Measurements from ENCODE around the gene GOLGA6B. TPM values are rescaled to one million over a fixed set of nuclear protein-coding genes. Genes with fewer than 3 reads are reported as not detected.
"Not testable (repeated sequence)": the region's sequence is repeated elsewhere in the genome, so short reads cannot be mapped to it uniquely, and the experiment has no call there.

The GOLGA6B gene, protein sequence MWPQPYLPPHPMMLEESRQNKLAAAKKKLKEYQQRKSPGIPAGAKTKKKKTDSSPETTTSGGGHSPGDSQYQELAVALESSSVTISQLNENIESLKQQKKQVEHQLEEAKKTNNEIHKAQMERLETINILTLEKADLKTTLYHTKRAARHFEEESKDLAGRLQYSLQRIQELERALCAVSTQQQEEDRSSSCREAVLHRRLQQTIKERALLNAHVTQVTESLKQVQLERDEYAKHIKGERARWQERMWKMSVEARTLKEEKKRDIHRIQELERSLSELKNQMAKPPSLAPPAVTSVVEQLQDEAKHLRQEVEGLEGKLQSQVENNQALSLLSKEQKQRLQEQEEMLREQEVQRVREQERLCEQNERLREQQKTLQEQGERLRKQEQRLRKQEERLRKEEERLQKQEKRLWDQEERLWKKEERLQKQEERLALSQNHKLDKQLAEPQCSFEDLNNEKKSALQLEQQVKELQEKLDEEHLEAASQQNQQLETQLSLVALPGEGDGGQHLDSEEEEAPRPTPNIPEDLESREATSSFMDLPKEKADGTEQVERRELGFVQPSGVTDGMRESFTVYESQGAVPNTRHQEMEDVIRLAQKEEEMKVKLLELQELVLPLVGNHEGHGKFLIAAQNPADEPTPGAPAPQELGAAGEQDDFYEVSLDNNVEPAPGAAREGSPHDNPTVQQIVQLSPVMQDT
- polyA plus RNA-seq (2013, experiment 1 of 2): not detected
- polyA plus RNA-seq (2013, experiment 2 of 2): not detected

DNA sequence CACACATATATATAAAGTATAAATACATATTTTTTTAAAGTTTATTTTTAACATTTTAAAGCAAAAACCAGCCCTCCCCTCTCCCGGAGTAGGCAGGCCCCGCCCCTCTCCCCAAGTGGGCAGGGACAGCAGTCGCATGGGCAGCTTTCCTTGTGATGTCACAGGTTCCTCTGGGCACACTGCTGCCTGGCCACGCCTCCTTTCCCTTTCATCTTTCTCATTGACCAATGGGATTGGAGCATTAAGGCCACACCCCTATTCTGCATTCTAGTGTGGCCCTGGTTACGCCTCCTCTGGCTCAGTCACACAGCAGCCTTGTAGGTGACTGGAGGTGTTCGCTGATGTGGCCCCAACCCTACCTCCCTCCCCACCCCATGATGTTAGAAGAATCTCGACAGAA is at the start of gene GOLGA6B:
Gene GOLGA6B (plus strand): TSS at position 301 of the 400 bp plus-strand sequence. CDS start 41 bp downstream, at position 342.
- not testable (repeated sequence) for H3K14ac ChIP-seq (ENCODE audit: low read length in 2 of 2); H2BK12ac ChIP-seq (ENCODE audit: low read length in 2 of 2); H2BK5ac ChIP-seq (ENCODE audit: low read depth, low read length, poor library complexity, severe bottlenecking); H3K36me3 ChIP-seq (ENCODE audit: control insufficient read depth in 1 of 2, insufficient read depth in 2 of 2, low read depth in 1 of 2, low read length in 2 of 2); H3K79me1 ChIP-seq (replicated peaks; ENCODE audit: low read length, poor library complexity, severe bottlenecking); H3K9me3 ChIP-seq (ENCODE audit: control insufficient read depth, low read length); H3K4me2 ChIP-seq (ENCODE audit: low read length, poor library complexity, severe bottlenecking); H3K4me1 ChIP-seq (ENCODE audit: control insufficient read depth, insufficient read depth, low read depth, low read length); DNase-seq; H4K91ac ChIP-seq (ENCODE audit: low read length); H3K4me3 ChIP-seq (ENCODE audit: insufficient read depth in 1 of 2, low read depth in 1 of 2, low read length in 2 of 2); H2BK15ac ChIP-seq (ENCODE audit: low read depth, poor library complexity, severe bottlenecking); H2AK5ac ChIP-seq (ENCODE audit: low read length, severe bottlenecking); H3K4ac ChIP-seq (ENCODE audit: low read depth in 1 of 2, low read length in 2 of 2); H3K27me3 ChIP-seq (ENCODE audit: control insufficient read depth in 1 of 2, insufficient read depth in 1 of 2, low read length in 2 of 2); H3K27ac ChIP-seq (ENCODE audit: low read length, poor library complexity, severe bottlenecking); H2AFZ ChIP-seq (ENCODE audit: low read depth, low read length); H3K23ac ChIP-seq (ENCODE audit: low read length in 2 of 2); H2BK120ac ChIP-seq (ENCODE audit: low read depth, low read length); H4K8ac ChIP-seq (ENCODE audit: low read length); H3K18ac ChIP-seq (ENCODE audit: low read depth in 1 of 2, low read length in 2 of 2); H3K9ac ChIP-seq (ENCODE audit: low read length)
- WGBS: no CpG with 5 or more reads among the region's 7 CpGs

DNA sequence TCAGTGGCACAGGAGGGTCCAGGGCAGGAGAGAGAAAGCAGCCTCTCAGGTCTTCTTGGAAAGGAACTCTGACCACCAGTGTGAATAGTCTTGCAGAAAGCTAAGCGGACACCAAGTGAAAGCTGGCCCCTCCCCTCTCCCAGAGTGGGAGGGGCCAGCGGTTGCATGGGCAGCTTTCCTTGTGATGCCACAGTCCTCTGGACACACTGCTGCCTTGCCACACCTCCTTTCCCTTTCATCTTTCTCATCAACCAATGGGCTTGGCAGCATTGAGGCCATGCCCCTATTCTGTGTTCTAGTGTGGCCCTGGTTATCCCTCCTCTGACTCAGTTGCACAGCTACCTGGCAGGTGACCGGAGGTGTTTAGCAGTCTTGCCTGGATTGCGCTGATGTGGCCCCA is 49.7 kb upstream of the GOLGA6B start:
- no peak overlapping the region for H3K27ac ChIP-seq (ENCODE audit: low read length, poor library complexity, severe bottlenecking)
- no peak overlapping the region for H4K91ac ChIP-seq (ENCODE audit: low read length)
- H2AK5ac ChIP-seq (ENCODE audit: low read length, severe bottlenecking): no peak overlapping the region
- no peak overlapping the region for H3K18ac ChIP-seq (ENCODE audit: low read depth in 1 of 2, low read length in 2 of 2)
- no peak overlapping the region for H3K14ac ChIP-seq (ENCODE audit: low read length in 2 of 2)
- H3K23ac ChIP-seq (ENCODE audit: low read length in 2 of 2): no peak overlapping the region
- H4K8ac ChIP-seq (ENCODE audit: low read length): no peak overlapping the region
- H3K4me3 ChIP-seq (ENCODE audit: insufficient read depth in 1 of 2, low read depth in 1 of 2, low read length in 2 of 2): no peak overlapping the region
- no peak overlapping the region for H2BK12ac ChIP-seq (ENCODE audit: low read length in 2 of 2)
- H2BK5ac ChIP-seq (ENCODE audit: low read depth, low read length, poor library complexity, severe bottlenecking): no peak overlapping the region
- no peak overlapping the region for H2AFZ ChIP-seq (ENCODE audit: low read depth, low read length)
- no peak overlapping the region for H3K9ac ChIP-seq (ENCODE audit: low read length)
- no peak overlapping the region for H3K4me2 ChIP-seq (ENCODE audit: low read length, poor library complexity, severe bottlenecking)
- H3K79me1 ChIP-seq (replicated peaks; ENCODE audit: low read length, poor library complexity, severe bottlenecking): no peaks in the 10 kb centered on the region
- no peak overlapping the region for H2BK120ac ChIP-seq (ENCODE audit: low read depth, low read length)
- H3K27me3 ChIP-seq (ENCODE audit: control insufficient read depth in 1 of 2, insufficient read depth in 1 of 2, low read length in 2 of 2): peaks cover 3 to 5% of the 10 kb centered on the region in 2 experiments
- WGBS: 77% methylated on average over 4 of the region's 4 CpGs
- no peaks in the 10 kb centered on the region for H3K4me1 ChIP-seq (ENCODE audit: control insufficient read depth, insufficient read depth, low read depth, low read length)
- H3K9me3 ChIP-seq (ENCODE audit: control insufficient read depth, low read length): no peaks in the 10 kb centered on the region
- peak; percentile 39 for DNase-seq
- no peak overlapping the region for H2BK15ac ChIP-seq (ENCODE audit: low read depth, poor library complexity, severe bottlenecking)
- H3K36me3 ChIP-seq (ENCODE audit: control insufficient read depth in 1 of 2, insufficient read depth in 2 of 2, low read depth in 1 of 2, low read length in 2 of 2): peaks cover 0 to 7% of the 10 kb centered on the region in 2 experiments
- H3K4ac ChIP-seq (ENCODE audit: low read depth in 1 of 2, low read length in 2 of 2): no peak overlapping the region

DNA sequence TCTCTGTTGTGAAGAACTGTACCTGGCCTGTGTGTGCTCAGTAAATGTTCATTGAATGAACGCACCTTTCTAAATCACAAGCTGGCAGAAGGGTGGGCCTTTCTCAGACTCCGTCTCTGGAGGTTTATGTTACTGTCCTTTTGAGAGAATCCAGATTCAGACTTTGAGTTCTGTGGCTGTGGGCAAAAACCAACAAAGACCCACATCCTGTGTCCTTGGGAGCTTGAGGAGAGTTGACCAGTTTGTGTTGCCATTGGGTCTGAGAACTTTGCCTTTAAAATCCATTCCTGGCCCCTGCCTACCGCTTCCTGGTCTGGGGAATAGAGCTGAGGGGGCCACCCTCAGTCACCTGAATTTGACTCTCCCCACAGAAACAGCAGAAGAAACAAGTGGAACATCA is 46.4 kb upstream of the GOLGA6B start:
- 87% methylated on average over 3 of the region's 3 CpGs for WGBS
- H3K27me3 ChIP-seq (ENCODE audit: control insufficient read depth in 1 of 2, insufficient read depth in 1 of 2, low read length in 2 of 2): peaks cover 5 to 12% of the 10 kb centered on the region in 2 experiments
- not testable (repeated sequence) for H3K18ac ChIP-seq (ENCODE audit: low read depth in 1 of 2, low read length in 2 of 2); H3K9ac ChIP-seq (ENCODE audit: low read length); H3K4me2 ChIP-seq (ENCODE audit: low read length, poor library complexity, severe bottlenecking); H2BK5ac ChIP-seq (ENCODE audit: low read depth, low read length, poor library complexity, severe bottlenecking); H2BK12ac ChIP-seq (ENCODE audit: low read length in 2 of 2); H3K4me3 ChIP-seq (ENCODE audit: insufficient read depth in 1 of 2, low read depth in 1 of 2, low read length in 2 of 2); H2AFZ ChIP-seq (ENCODE audit: low read depth, low read length); H2BK120ac ChIP-seq (ENCODE audit: low read depth, low read length); H3K14ac ChIP-seq (ENCODE audit: low read length in 2 of 2); H3K4me1 ChIP-seq (ENCODE audit: control insufficient read depth, insufficient read depth, low read depth, low read length); H3K79me1 ChIP-seq (replicated peaks; ENCODE audit: low read length, poor library complexity, severe bottlenecking); DNase-seq; H3K4ac ChIP-seq (ENCODE audit: low read depth in 1 of 2, low read length in 2 of 2); H3K9me3 ChIP-seq (ENCODE audit: control insufficient read depth, low read length); H3K27ac ChIP-seq (ENCODE audit: low read length, poor library complexity, severe bottlenecking); H3K23ac ChIP-seq (ENCODE audit: low read length in 2 of 2); H2AK5ac ChIP-seq (ENCODE audit: low read length, severe bottlenecking); H2BK15ac ChIP-seq (ENCODE audit: low read depth, poor library complexity, severe bottlenecking); H4K91ac ChIP-seq (ENCODE audit: low read length); H4K8ac ChIP-seq (ENCODE audit: low read length)
- peaks cover 0 to 16% of the 10 kb centered on the region in 2 experiments for H3K36me3 ChIP-seq (ENCODE audit: control insufficient read depth in 1 of 2, insufficient read depth in 2 of 2, low read depth in 1 of 2, low read length in 2 of 2)

DNA sequence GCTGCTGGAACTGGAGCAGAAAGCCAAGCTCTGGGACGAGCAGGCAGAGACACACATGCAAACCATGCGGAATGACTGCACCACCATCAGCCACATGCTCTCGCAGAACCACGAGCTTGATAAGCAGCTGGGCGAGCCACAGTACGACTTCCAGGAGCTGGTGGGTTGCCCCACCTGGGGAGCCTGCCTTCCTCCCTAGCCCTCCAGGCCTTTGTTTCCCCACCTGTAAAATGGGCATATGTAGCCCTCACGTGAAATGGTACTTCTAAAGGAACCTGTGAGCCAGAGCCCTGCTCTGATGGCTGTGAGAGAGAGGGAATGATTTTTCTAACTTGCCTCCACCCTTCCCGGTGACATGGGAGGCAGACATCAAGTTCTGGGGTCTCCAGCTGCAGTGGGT is 44.6 kb upstream of the GOLGA6B start:
- H3K4me3 ChIP-seq (ENCODE audit: insufficient read depth in 1 of 2, low read depth in 1 of 2, low read length in 2 of 2): no peak overlapping the region
- H2BK15ac ChIP-seq (ENCODE audit: low read depth, poor library complexity, severe bottlenecking): no peak overlapping the region
- no peak overlapping the region for H3K18ac ChIP-seq (ENCODE audit: low read depth in 1 of 2, low read length in 2 of 2)
- H3K4me2 ChIP-seq (ENCODE audit: low read length, poor library complexity, severe bottlenecking): no peak overlapping the region
- 89% methylated on average over 8 of the region's 8 CpGs for WGBS
- H3K27me3 ChIP-seq (ENCODE audit: control insufficient read depth in 1 of 2, insufficient read depth in 1 of 2, low read length in 2 of 2): peaks cover 5 to 12% of the 10 kb centered on the region in 2 experiments
- peaks cover 0 to 15% of the 10 kb centered on the region in 2 experiments for H3K36me3 ChIP-seq (ENCODE audit: control insufficient read depth in 1 of 2, insufficient read depth in 2 of 2, low read depth in 1 of 2, low read length in 2 of 2)
- H2BK12ac ChIP-seq (ENCODE audit: low read length in 2 of 2): no peak overlapping the region
- no peak overlapping the region for H2AFZ ChIP-seq (ENCODE audit: low read depth, low read length)
- no peak overlapping the region for H2BK5ac ChIP-seq (ENCODE audit: low read depth, low read length, poor library complexity, severe bottlenecking)
- H3K79me1 ChIP-seq (replicated peaks; ENCODE audit: low read length, poor library complexity, severe bottlenecking): no peaks in the 10 kb centered on the region
- H2AK5ac ChIP-seq (ENCODE audit: low read length, severe bottlenecking): no peak overlapping the region
- H3K14ac ChIP-seq (ENCODE audit: low read length in 2 of 2): peak overlapping the region in 1 of 2 experiments; percentile 68
- peak overlapping the region; percentile 39 for H4K91ac ChIP-seq (ENCODE audit: low read length)
- H3K9me3 ChIP-seq (ENCODE audit: control insufficient read depth, low read length): no peaks in the 10 kb centered on the region
- H3K4me1 ChIP-seq (ENCODE audit: control insufficient read depth, insufficient read depth, low read depth, low read length): no peaks in the 10 kb centered on the region
- H3K4ac ChIP-seq (ENCODE audit: low read depth in 1 of 2, low read length in 2 of 2): no peak overlapping the region
- no peak overlapping the region for H3K27ac ChIP-seq (ENCODE audit: low read length, poor library complexity, severe bottlenecking)
- H2BK120ac ChIP-seq (ENCODE audit: low read depth, low read length): no peak overlapping the region
- no peak overlapping the region for H4K8ac ChIP-seq (ENCODE audit: low read length)
- H3K9ac ChIP-seq (ENCODE audit: low read length): no peak overlapping the region
- H3K23ac ChIP-seq (ENCODE audit: low read length in 2 of 2): no peak overlapping the region
- DNase-seq: no peak
